Upper lobe of right lung (tissue), 1 donor: Measurements from ENCODE around the gene TXNDC16. TPM values are rescaled to one million over a fixed set of nuclear protein-coding genes. Genes with fewer than 3 reads are reported as not detected.

Experiments used
- ATAC-seq: fragments of 200-7000 bp; cut with Tn5 transposase; one replicate; pipeline ENCODE4 v1.9.1; 2020; ENCODE audit warnings: mild to moderate bottlenecking, moderate library complexity
- DNase-seq: peaks from one replicate; pipeline ENCODE4 v3.0.0-alpha.2; 2020
- H3K27ac ChIP-seq: fragments of 200-600 bp; one replicate; pipeline ENCODE4 v1.8.0; 2022
- H3K27me3 ChIP-seq: fragments of 200-600 bp; one replicate; pipeline ENCODE4 v1.8.0; 2022; ENCODE audit warnings: mild to moderate bottlenecking
- H3K36me3 ChIP-seq: fragments of 200-600 bp; one replicate; pipeline ENCODE4 v1.8.0; 2022
- H3K4me1 ChIP-seq: fragments of 200-600 bp; one replicate; pipeline ENCODE4 v1.8.0; 2022
- H3K4me3 ChIP-seq: fragments of 200-600 bp; one replicate; pipeline ENCODE4 v1.8.0; 2022; ENCODE audit warnings: mild to moderate bottlenecking
- H3K9me3 ChIP-seq: fragments of 200-600 bp; one replicate; pipeline ENCODE4 v1.8.0; 2022
- intact Hi-C: fragments of 100-400 bp; cut with DNase I; formaldehyde crosslinking; loops from one replicate; pipeline ENCODE4 v1.11.0; 2022
- total RNA-seq: library from RNA; stranded (reverse); fragmentation: NEBNext Ultra II Directional; extraction: Animal tissue kit (Norgen Biotek cat#: 25700); gene quantifications from one replicate; pipeline ENCODE4 v1.2.1, GENCODE V29; 2021
- TF ChIP-seq, protein P1 (sequence below): fragments of 200-600 bp; IDR thresholded peaks from one replicate; pipeline ENCODE4 v1.8.0; 2022; ENCODE audit warnings: antibody characterized with exemption
- donor health status: DM: no; HTN: yes; CAD: no; lungs with severe emphysema.

Gene TXNDC16
- total RNA-seq, 1 donor from 2014 or later, result 5.1 TPM

DNA sequence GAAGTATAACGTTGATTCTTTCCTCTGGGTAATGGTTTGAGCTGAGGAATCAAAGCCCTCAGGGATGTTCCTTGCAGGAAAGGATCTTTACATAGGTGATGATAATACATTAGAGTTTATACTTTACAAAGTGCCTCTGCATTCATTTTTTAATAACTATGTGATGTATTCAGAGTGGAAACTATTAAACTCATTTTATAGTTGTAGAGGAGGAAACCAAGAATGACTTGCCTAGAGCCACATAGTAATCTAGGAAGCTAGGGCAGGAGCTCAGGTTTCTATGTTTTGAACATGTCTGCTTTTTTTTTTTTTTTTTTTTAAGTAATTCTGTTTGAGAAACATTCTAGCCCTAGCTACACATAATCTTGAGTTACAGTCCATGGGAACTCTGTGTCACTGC, 117.3 kb downstream of the TXNDC16 start:
- intact Hi-C loops, result no loop called here
- TF ChIP-seq, protein P1, sequence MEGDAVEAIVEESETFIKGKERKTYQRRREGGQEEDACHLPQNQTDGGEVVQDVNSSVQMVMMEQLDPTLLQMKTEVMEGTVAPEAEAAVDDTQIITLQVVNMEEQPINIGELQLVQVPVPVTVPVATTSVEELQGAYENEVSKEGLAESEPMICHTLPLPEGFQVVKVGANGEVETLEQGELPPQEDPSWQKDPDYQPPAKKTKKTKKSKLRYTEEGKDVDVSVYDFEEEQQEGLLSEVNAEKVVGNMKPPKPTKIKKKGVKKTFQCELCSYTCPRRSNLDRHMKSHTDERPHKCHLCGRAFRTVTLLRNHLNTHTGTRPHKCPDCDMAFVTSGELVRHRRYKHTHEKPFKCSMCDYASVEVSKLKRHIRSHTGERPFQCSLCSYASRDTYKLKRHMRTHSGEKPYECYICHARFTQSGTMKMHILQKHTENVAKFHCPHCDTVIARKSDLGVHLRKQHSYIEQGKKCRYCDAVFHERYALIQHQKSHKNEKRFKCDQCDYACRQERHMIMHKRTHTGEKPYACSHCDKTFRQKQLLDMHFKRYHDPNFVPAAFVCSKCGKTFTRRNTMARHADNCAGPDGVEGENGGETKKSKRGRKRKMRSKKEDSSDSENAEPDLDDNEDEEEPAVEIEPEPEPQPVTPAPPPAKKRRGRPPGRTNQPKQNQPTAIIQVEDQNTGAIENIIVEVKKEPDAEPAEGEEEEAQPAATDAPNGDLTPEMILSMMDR, result no peak
- Histone ChIP-seq H3K27ac (no peak overlapping the region), H3K4me3 (no peak overlapping the region), H3K27me3 (no peaks in the 10 kb centered on the region), H3K36me3 (no peaks in the 10 kb centered on the region), H3K4me1 (no peaks in the 10 kb centered on the region), H3K9me3 (no peaks in the 10 kb centered on the region)
- ATAC-seq (no peak), DNase-seq (no peak)

DNA sequence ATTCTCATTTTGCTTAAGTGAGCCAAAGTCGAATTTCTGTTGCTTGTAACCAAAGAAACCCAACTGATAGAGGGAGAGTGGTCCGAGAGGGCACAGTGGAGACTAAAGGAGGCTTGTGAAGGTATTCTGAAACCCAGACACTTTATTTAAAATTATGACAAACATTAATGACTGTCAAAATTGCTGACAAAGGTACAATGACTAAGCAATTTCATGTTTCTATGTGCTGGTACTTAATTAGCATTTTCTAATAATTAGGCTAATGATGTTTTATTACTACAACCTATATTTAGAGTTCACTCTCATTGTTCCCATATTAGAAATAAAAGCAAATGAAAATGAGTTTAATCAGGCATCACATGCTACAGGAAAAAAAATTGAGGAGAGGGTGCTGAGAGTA, 121.8 kb downstream of the TXNDC16 start:
- no peak for ATAC-seq
- H3K36me3 ChIP-seq, result no peaks in the 10 kb centered on the region

DNA sequence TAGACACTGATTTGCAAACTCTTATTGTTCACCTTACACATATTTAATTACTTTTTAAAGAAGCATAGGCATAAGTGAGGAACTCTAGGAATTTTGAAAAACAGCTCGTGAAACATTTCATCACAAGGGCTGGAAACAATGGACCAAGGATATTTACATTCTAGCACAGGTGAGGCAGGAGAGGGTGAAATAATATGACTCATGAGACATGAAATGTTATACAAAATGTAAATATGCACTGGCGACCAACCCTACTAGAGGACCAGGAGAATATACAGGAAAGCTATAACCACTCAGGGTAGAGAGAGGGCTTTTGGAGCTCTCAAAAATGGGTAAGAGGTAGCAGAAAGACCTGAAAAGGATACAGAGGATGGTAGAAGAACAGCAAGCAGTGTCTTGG, 122.9 kb downstream of the TXNDC16 start:
- intact Hi-C loops, result no loop called here
- Histone ChIP-seq H3K36me3 (no peaks in the 10 kb centered on the region), H3K27me3 (no peaks in the 10 kb centered on the region), H3K9me3 (no peaks in the 10 kb centered on the region), H3K4me1 (no peaks in the 10 kb centered on the region), H3K4me3 (no peak overlapping the region), H3K27ac (no peak overlapping the region)
- TF ChIP-seq, protein P1, result no peak
- no peak for ATAC-seq
- DNase-seq, result no peak

More for the DNA sequence above, 121.8 kb downstream of the TXNDC16 start:
- H3K9me3 ChIP-seq, result no peaks in the 10 kb centered on the region
- no peaks in the 10 kb centered on the region for H3K27me3 ChIP-seq
- TF ChIP-seq, protein P1, result no peak
- intact Hi-C loops, result no loop called here
- no peak overlapping the region for H3K4me3 ChIP-seq
- H3K27ac ChIP-seq, result no peak overlapping the region
- no peak for DNase-seq
- H3K4me1 ChIP-seq, result no peaks in the 10 kb centered on the region

DNA sequence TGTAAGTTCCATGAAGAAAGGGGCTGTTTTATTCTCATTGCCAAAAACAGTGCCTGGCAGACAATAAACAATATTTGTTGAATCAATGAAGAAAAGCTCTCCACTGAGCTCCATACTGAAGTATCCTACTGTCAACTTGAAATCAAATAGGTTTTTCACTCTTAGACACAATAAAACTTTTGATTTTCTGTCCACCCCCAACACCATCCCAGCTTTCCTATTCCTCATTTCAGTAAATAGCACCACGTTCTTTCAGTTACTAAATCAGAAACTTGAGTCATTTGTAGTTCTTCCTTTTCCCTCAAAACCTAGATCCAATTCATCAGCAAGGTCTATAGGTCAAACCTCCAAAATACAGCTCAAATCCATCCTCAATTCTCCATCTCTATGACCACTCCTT, 124.8 kb downstream of the TXNDC16 start:
- no peaks in the 10 kb centered on the region for H3K9me3 ChIP-seq
- H3K4me3 ChIP-seq, result no peak overlapping the region
- no peak for DNase-seq
- TF ChIP-seq, protein P1, result no peak
- no peak for ATAC-seq
- intact Hi-C loops, result no loop called here
- H3K27me3 ChIP-seq, result no peaks in the 10 kb centered on the region
- H3K27ac ChIP-seq, result no peak overlapping the region
- H3K4me1 ChIP-seq, result no peaks in the 10 kb centered on the region
- H3K36me3 ChIP-seq, result no peaks in the 10 kb centered on the region

DNA sequence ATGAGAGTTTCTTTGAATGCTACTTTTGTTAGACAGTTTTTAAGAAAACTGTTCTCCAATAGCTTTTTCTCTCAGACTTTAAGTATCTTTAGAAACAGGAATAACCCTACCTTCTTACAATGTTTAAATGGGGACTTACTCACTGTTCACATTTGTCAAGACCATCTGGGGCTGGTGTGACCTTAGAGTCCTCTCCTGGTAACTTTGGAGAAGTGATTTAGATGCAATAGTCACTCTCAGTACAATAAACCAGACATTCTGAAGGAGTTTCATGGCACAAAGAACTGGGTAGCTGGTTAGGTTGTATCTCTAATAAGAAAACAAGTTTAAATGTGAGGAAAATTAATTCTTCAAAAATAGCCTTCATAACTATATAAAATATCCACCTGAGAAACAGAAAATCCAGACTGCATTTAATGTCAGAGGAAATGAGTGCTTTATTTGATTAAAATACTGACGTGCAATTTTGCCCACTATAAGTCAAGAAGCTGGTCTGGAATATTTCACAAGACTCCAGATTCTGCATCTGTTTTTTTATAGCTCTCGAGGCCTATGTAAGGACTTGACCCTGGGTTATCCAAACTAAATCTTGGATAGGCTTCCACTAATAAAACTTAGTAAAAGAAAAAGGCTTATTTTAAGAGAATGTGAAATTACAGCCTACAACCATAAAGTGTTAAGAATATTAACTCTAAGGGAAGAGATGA, 129.5 kb downstream of the TXNDC16 start:
- no peak overlapping the region for H3K27ac ChIP-seq
- H3K36me3 ChIP-seq, result no peaks in the 10 kb centered on the region
- TF ChIP-seq, protein P1, result no peak
- no peaks in the 10 kb centered on the region for H3K4me1 ChIP-seq
- DNase-seq (no peak), ATAC-seq (no peak)
- H3K27me3 ChIP-seq, result no peaks in the 10 kb centered on the region
- intact Hi-C loops, result no loop called here
- H3K4me3 ChIP-seq, result no peak overlapping the region
- no peaks in the 10 kb centered on the region for H3K9me3 ChIP-seq

DNA sequence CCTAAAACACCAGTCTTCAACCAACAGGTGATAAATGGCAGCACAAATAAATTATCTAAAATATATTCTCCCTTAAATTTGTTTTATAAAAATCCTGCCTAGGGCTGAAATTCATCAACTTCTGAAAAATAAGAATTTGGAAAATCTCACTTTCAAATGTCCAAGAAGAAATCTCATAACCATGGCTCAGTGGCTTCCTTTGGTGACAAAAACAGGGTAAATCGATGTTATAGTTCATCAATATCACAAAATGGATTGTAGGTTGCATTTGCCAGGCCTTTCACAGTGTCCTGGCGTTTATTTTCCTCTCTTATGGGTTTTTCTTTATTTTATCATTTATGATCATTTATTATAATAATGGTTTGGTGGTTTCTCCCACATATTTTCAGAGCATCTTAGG, 135.2 kb downstream of the TXNDC16 start:
- Histone ChIP-seq H3K9me3 (no peaks in the 10 kb centered on the region), H3K27me3 (no peaks in the 10 kb centered on the region), H3K4me1 (no peaks in the 10 kb centered on the region), H3K27ac (no peak overlapping the region), H3K4me3 (no peak overlapping the region), H3K36me3 (no peaks in the 10 kb centered on the region)
- TF ChIP-seq, protein P1, result peak; percentile 13
- DNase-seq, result no peak
- no peak for ATAC-seq
- intact Hi-C loops, result no loop called here
